Left lung (tissue), 10 donors: ENCODE data around the gene TTPAL. TPM values are rescaled to one million over a fixed set of nuclear protein-coding genes. Genes with fewer than 3 reads are reported as not detected.

Experiments used
- ATAC-seq: fragments of 200-7000 bp; cut with Tn5 transposase; one replicate; pipeline ENCODE4 v1.9.1; 2020; ENCODE audit warnings: moderate library complexity
- DNase-seq, 4 donors: peaks; one replicate each; pipeline ENCODE4 v3.0.0-alpha.2; 2013 to 2020
- H3K27ac ChIP-seq, 2 donors: fragments of 200-600 bp; sonication (generic) in 1 of 2; one replicate each; pipeline versions ENCODE4 v1.5.0 to v1.8.0; 2020 to 2021
- H3K27me3 ChIP-seq, 2 donors: fragments of 200-600 bp; sonication (generic) in 1 of 2; one replicate each; pipeline versions ENCODE4 v1.5.0 to v1.8.0; 2020 to 2021
- H3K36me3 ChIP-seq, 2 donors: fragments of 200-600 bp; sonication (generic) in 1 of 2; one replicate each; pipeline versions ENCODE4 v1.5.0 to v1.8.0; 2020 to 2021
- H3K4me1 ChIP-seq, 2 donors: fragments of 200-600 bp; one replicate each; pipeline ENCODE4 v1.8.0; 2021
- H3K4me3 ChIP-seq, 2 donors: fragments of 200-600 bp; sonication (generic) in 1 of 2; one replicate each; pipeline versions ENCODE4 v1.5.0 to v1.8.0; 2020 to 2021; ENCODE audit warnings: mild to moderate bottlenecking in 1 of 2
- H3K9me3 ChIP-seq, 2 donors: fragments of 200-600 bp; sonication (generic) in 1 of 2; one replicate each; pipeline versions ENCODE4 v1.5.0 to v1.8.0; 2020 to 2021
- intact Hi-C, 2 donors: fragments of 100-400 bp; cut with DNase I; formaldehyde crosslinking; loops; one replicate each; pipeline versions ENCODE4 v1.11.2 to v1.14.2; 2022
- polyA plus RNA-seq, 6 donors: library from polyadenylated mRNA; unstranded; fragments of 120-200 nt; gene quantifications; one replicate each; pipeline ENCODE4 v1.2.1, GENCODE V29; 2013; ENCODE audit not compliant: insufficient read length in 6 of 6
- total RNA-seq, 2 donors: library from RNA; stranded (reverse); fragmentation: NEBNext Ultra II Directional; extraction: Animal tissue kit (Norgen Biotek cat#: 25700); gene quantifications; one replicate each; pipeline ENCODE4 v1.2.1, GENCODE V29; 2021
- TF ChIP-seq, protein P1 (sequence below), 2 donors: fragments of 200-600 bp; sonication (generic) in 1 of 2; IDR thresholded peaks; one replicate each; pipeline versions ENCODE4 v1.5.0 to v1.8.0; 2021; ENCODE audit warnings: antibody characterized with exemption in 2 of 2
- donor health status: DM: no; HTN: yes; CAD: no.
- donor health status: DM: no; HTN: no; CAD: no.

Gene TTPAL
- total and polyA plus RNA-seq, 8 donors: 9.0 to 15.1 (median 11.7) TPM

DNA sequence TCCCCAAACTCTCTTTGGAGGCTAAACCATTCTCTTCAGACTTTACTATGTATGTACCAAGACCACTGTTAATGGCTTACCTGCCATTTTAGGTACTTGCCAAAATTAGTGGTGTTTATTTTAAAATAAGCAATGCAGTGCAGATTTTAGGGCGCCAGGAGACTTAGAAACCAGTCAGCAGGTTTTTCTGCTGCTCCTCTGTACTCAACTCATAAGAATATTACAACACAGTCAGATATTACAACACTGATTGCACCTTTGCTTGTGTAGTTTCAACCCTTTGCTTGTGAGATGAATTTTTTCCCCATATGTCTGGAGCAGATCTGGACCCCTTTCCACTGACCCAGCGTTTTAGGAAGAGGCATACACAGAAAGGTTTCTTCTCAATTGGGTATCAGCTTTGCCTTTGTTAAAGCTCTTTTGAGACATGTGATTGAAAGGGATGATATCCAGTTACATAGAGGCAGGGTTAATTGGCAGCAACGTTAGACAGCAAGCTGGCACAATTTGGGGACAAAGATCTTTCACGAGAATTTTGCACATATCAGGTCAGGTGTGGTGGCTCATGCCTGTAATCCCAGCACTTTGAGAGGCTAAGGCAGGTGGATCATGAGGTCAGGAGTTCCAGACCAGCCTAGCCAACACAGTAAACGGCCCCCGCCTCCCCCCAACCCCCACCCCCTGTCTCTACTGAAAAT is 6.2 kb downstream of the TTPAL start:
- H3K4me1 ChIP-seq: peaks cover 0 to 13% of the 10 kb centered on the region in 2 donors
- no peaks in the 10 kb centered on the region for H3K9me3 ChIP-seq
- no peak for DNase-seq
- no peak for ATAC-seq
- TF ChIP-seq, protein P1, sequence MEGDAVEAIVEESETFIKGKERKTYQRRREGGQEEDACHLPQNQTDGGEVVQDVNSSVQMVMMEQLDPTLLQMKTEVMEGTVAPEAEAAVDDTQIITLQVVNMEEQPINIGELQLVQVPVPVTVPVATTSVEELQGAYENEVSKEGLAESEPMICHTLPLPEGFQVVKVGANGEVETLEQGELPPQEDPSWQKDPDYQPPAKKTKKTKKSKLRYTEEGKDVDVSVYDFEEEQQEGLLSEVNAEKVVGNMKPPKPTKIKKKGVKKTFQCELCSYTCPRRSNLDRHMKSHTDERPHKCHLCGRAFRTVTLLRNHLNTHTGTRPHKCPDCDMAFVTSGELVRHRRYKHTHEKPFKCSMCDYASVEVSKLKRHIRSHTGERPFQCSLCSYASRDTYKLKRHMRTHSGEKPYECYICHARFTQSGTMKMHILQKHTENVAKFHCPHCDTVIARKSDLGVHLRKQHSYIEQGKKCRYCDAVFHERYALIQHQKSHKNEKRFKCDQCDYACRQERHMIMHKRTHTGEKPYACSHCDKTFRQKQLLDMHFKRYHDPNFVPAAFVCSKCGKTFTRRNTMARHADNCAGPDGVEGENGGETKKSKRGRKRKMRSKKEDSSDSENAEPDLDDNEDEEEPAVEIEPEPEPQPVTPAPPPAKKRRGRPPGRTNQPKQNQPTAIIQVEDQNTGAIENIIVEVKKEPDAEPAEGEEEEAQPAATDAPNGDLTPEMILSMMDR (IDR thresholded peaks at IDR 0.05): no peak
- intact Hi-C loops: no loop called here
- H3K27me3 ChIP-seq: no peaks in the 10 kb centered on the region
- H3K36me3 ChIP-seq: peaks cover 0 to 63% of the 10 kb centered on the region in 2 donors
- no peak overlapping the region for H3K4me3 ChIP-seq
- peak overlapping the region in 1 of 2 donors; percentile 63 for H3K27ac ChIP-seq

DNA sequence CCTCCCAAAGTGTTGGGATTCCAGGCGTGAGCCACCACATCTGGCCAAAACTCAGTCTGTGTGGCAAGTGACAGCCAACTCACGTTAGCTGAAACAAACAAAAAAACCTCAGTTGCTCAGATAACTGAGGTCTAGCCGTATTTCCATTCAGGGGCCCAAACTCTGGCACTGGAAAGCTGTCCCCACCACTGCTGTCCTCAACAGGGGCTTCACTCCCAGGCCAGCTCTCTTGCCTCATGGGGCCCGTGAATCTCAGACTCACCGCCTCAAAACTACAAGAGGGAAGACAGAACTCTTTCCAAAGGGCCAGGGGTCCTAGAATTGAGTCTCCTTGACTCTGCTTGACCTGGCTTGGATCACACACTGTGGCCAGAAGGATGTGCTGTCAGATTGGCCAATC is 7.4 kb downstream of the TTPAL start:
- DNase-seq (no peak), ATAC-seq (no peak)
- H3K27ac ChIP-seq: no peak overlapping the region
- no peaks in the 10 kb centered on the region for H3K27me3 ChIP-seq
- H3K9me3 ChIP-seq: no peaks in the 10 kb centered on the region
- no peak overlapping the region for H3K4me3 ChIP-seq
- peaks cover 0 to 9% of the 10 kb centered on the region in 2 donors for H3K4me1 ChIP-seq
- H3K36me3 ChIP-seq: peaks cover 0 to 75% of the 10 kb centered on the region in 2 donors
- intact Hi-C loops: no loop called here
- TF ChIP-seq, protein P1 (IDR thresholded peaks at IDR 0.05): no peak

DNA sequence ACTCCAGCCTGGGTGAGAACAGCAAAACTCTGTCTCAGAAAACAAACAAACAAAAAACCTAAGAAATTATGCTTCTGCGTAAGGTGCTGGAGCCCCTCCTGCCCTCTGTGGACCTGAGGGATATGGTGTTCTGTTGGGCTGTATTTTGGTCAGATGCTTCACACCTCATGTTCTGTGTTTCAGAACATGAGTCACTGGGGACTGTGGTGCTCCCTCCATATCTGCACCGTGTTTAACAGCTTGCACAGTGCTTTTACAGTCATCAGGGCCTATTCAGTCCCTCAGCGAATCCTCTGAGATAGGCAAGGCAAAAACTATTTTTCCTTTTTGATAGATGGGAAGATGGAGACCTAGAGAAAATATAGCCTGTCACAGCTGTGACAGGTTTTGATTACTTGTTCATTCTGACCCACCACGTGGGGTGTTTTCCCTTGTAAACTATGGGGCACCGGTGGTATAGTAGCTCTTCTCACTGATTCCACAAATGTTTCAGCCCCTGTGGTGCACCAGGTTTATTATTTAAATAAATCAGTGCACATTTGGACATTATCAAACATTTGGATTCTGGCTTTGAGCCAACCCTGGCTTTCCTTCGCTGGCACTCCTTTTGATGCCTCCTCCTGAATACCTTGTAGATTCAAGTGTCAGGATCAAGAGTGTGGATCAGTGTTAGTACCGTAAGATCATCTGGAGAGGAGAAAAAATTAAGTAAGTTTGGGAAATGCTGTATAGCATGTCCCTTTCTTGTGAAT is 9.6 kb downstream of the TTPAL start:
- Histone ChIP-seq H3K36me3 (peaks cover 0 to 94% of the 10 kb centered on the region in 2 donors), H3K9me3 (no peaks in the 10 kb centered on the region), H3K27me3 (no peaks in the 10 kb centered on the region), H3K27ac (no peak overlapping the region), H3K4me1 (peaks cover 0 to 9% of the 10 kb centered on the region in 2 donors), H3K4me3 (no peak overlapping the region)
- ATAC-seq: no peak
- DNase-seq: no peak
- intact Hi-C loops: no loop called here
- TF ChIP-seq, protein P1 (IDR thresholded peaks at IDR 0.05): no peak

DNA sequence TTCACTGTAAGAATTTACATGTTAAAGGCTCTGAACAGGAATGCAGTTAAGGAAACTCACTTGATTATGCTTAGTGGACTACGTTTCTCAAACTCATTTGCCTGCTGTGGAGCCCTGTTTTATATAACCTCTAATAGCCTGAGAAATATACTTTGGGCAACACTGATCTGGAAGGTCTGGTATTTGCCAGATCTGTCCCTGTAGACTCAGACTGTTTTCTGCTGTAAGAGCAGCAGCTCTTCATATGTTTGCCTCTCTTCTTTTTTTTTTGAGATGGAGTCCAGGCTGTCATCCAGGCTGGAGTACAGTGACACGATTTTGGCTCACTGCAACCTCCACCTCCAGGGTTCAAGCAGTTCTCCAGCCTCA is 10.1 kb downstream of the TTPAL start:
- TF ChIP-seq, protein P1 (IDR thresholded peaks at IDR 0.05): no peak
- ATAC-seq (no peak), DNase-seq (no peak)
- H3K27me3 ChIP-seq: no peaks in the 10 kb centered on the region
- H3K27ac ChIP-seq: no peak overlapping the region
- H3K36me3 ChIP-seq: peaks cover 0 to 94% of the 10 kb centered on the region in 2 donors
- no peak overlapping the region for H3K4me3 ChIP-seq
- H3K9me3 ChIP-seq: no peaks in the 10 kb centered on the region
- intact Hi-C loops: no loop called here
- peaks cover 0 to 9% of the 10 kb centered on the region in 2 donors for H3K4me1 ChIP-seq

DNA sequence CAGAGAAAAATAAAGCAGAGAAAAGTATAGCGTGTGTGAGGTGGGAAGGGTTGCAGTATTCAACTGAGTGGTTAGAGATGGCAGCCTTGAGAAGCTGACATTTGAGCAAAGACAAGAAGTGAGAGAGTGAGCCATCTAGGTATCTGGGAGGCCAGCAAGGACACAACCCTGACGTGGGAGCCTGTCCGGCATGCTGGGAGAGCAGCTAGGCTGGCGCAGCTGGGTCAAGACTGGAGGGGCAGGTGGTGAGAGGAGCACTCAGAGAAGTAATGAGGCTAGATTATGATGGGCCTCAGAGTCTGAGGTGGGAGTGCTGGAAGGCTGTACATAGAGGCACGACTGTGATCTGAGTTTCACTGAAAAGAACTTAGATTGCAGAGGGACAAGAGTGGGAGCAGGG is 12.9 kb downstream of the TTPAL start:
- H3K36me3 ChIP-seq: peaks cover 0 to 97% of the 10 kb centered on the region in 2 donors
- intact Hi-C loops: no loop called here
- ATAC-seq: no peak

More for the DNA sequence above, 12.9 kb downstream of the TTPAL start:
- Histone ChIP-seq H3K27me3 (no peaks in the 10 kb centered on the region), H3K9me3 (no peaks in the 10 kb centered on the region), H3K4me3 (no peak overlapping the region), H3K4me1 (no peaks in the 10 kb centered on the region), H3K27ac (no peak overlapping the region)
- no peak for DNase-seq
- TF ChIP-seq, protein P1 (IDR thresholded peaks at IDR 0.05): no peak
